ENCODE results near the gene DALRD3.

DNA sequence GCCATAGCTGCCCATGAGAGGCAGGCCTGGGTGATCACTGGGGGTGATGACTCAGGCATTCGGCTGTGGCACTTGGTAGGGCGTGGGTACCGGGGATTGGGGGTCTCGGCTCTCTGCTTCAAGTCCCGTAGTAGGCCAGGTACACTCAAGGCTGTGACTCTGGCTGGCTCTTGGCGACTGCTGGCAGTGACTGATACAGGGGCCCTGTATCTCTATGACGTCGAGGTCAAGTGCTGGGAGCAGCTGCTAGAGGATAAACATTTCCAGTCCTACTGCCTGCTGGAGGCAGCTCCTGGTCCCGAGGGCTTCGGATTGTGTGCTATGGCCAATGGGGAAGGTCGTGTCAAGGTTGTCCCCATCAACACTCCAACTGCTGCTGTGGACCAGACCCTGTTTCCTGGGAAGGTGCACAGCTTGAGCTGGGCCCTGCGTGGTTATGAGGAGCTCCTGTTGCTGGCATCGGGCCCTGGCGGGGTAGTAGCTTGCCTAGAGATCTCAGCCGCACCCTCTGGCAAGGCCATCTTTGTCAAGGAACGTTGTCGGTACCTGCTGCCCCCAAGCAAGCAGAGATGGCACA lies 5.9 kb downstream of the DALRD3 start:
- TF ChIP-seq POLR2A (IDR thresholded peaks at IDR 0.05; ENCODE audit: extremely low read depth, insufficient read length) (no peak), MYC (IDR thresholded peaks at IDR 0.05; ENCODE audit: low read depth, low read length) (no peak)
- TF ChIP-seq, protein P1, sequence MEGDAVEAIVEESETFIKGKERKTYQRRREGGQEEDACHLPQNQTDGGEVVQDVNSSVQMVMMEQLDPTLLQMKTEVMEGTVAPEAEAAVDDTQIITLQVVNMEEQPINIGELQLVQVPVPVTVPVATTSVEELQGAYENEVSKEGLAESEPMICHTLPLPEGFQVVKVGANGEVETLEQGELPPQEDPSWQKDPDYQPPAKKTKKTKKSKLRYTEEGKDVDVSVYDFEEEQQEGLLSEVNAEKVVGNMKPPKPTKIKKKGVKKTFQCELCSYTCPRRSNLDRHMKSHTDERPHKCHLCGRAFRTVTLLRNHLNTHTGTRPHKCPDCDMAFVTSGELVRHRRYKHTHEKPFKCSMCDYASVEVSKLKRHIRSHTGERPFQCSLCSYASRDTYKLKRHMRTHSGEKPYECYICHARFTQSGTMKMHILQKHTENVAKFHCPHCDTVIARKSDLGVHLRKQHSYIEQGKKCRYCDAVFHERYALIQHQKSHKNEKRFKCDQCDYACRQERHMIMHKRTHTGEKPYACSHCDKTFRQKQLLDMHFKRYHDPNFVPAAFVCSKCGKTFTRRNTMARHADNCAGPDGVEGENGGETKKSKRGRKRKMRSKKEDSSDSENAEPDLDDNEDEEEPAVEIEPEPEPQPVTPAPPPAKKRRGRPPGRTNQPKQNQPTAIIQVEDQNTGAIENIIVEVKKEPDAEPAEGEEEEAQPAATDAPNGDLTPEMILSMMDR (IDR thresholded peaks at IDR 0.05; ENCODE audit: low read depth, low read length): no peak
- TF ChIP-seq, protein P2, sequence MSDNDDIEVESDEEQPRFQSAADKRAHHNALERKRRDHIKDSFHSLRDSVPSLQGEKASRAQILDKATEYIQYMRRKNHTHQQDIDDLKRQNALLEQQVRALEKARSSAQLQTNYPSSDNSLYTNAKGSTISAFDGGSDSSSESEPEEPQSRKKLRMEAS (IDR thresholded peaks at IDR 0.05; ENCODE audit: low read depth, low read length): no peak

Measured in NB4 (cell line).